Activated CD8-positive, alpha-beta memory T cell treated with anti-CD3 and anti-CD28 coated beads for 36 hours (primary cell): Measurements from ENCODE around the gene KHK. TPM values are rescaled to one million over a fixed set of nuclear protein-coding genes. Genes with fewer than 3 reads are reported as not detected.

Experiments
- CTCF ChIA-PET: fragments of 350-600 bp; sonication (Branson Sonifier 250); formaldehyde crosslinking; loops from one replicate; lab custom pipeline; 2021; ENCODE audit warnings: antibody characterized with exemption; lab: Charles Lee
- POLR2A ChIA-PET: fragments of 350-600 bp; sonication (Branson Sonifier 250); formaldehyde crosslinking; loops from one replicate; lab custom pipeline; 2021; ENCODE audit warnings: antibody characterized with exemption; lab: Charles Lee
- total RNA-seq, 2 experiments: library from RNA; stranded (reverse); gene quantifications; one replicate each; pipeline ENCODE4 v1.2.3, GENCODE V29; 2021

KHK gene
- total RNA-seq, 2 experiments from 2014 or later, result 14.1 to 15.2 TPM

GRCh38 chr2:27086090-27086723 is 365 bp upstream of the KHK start:
- ChIA-PET CTCF (interaction anchor here (0.9 to 3.2 kb wide), 6 partner anchors 12 to 124 kb away, joined by 3 to 11 read pairs (median 4); partner anchors contain the start of gene AGBL5), POLR2A (interaction anchor here (0.6 to 1.9 kb wide), 4 partner anchors 10 to 36 kb away, joined by 3 to 4 read pairs (median 3); partner anchors contain the start of gene OST4)

GRCh38 chr2:27087823-27088410 is 1.3 kb downstream of the KHK start:
- POLR2A ChIA-PET, result interaction anchor here (1.0 to 1.4 kb wide), 2 partner anchors 17 to 25 kb away, joined by 5 to 6 read pairs; partner anchors contain the start of gene OST4
- CTCF ChIA-PET, result interaction anchor here (0.7 to 2.3 kb wide), 6 partner anchors 10 to 252 kb away, joined by 3 to 8 read pairs (median 4); partner anchors contain the start of gene AGBL5

GRCh38 chr2:27088634-27089033 is 2.1 kb downstream of the KHK start:
- ChIA-PET POLR2A (no interaction called here), CTCF (interaction anchor here (0.8 to 2.3 kb wide), 4 partner anchors 9 to 191 kb away, joined by 3 to 5 read pairs (median 4); partner anchors contain the start of gene AGBL5)

GRCh38 chr2:27089111-27089954 is 2.8 kb downstream of the KHK start:
- POLR2A ChIA-PET, result no interaction called here
- CTCF ChIA-PET, result interaction anchor here (0.8 to 2.3 kb wide), 4 partner anchors 9 to 190 kb away, joined by 3 to 5 read pairs (median 4); partner anchors contain the start of gene AGBL5

- ChIA-PET CTCF (interaction anchor here (0.5 kb wide), 1 partner anchor 78 kb away, joined by 3 read pairs; no protein-coding TSS in a partner anchor), POLR2A (no interaction called here)
Observed at GRCh38 chr2:27091746-27092695, 5.4 kb downstream of the KHK start.

GRCh38 chr2:27092696-27093429 is 6.3 kb downstream of the KHK start:
- CTCF ChIA-PET, result interaction anchor here (1.7 kb wide), 1 partner anchor 131 kb away, joined by 5 read pairs; no protein-coding TSS in a partner anchor
- POLR2A ChIA-PET, result no interaction called here

- CTCF ChIA-PET, result interaction anchor here (0.7 to 1.7 kb wide), 2 partner anchors 132 to 134 kb away, joined by 3 to 5 read pairs; no protein-coding TSS in a partner anchor
- POLR2A ChIA-PET, result no interaction called here
Observed at GRCh38 chr2:27093430-27094352, 7.1 kb downstream of the KHK start.

- ChIA-PET CTCF (interaction anchor here (0.7 to 1.7 kb wide), 2 partner anchors 133 to 135 kb away, joined by 3 to 5 read pairs; no protein-coding TSS in a partner anchor), POLR2A (interaction anchor here (0.5 kb wide), 1 partner anchor 1037 kb away, joined by 3 read pairs; no protein-coding TSS in a partner anchor)
Observed at GRCh38 chr2:27094353-27094984, 7.9 kb downstream of the KHK start.

- POLR2A ChIA-PET, result interaction anchor here (1.1 kb wide), 1 partner anchor 9 kb away, joined by 3 read pairs; the partner anchor contains the start of gene KHK
- CTCF ChIA-PET, result interaction anchor here (1.5 kb wide), 1 partner anchor 11 kb away, joined by 4 read pairs; no protein-coding TSS in a partner anchor
Observed at GRCh38 chr2:27095427-27095744, 8.8 kb downstream of the KHK start.

GRCh38 chr2:27095745-27096651 is 9.4 kb downstream of the KHK start:
- ChIA-PET POLR2A (interaction anchor here (1.1 kb wide), 1 partner anchor 9 kb away, joined by 3 read pairs; the partner anchor contains the start of gene KHK), CTCF (interaction anchor here (0.7 to 1.5 kb wide), 4 partner anchors 10 to 184 kb away, joined by 3 to 4 read pairs (median 3); no protein-coding TSS in a partner anchor)

- ChIA-PET CTCF (interaction anchor here (0.7 to 1.8 kb wide), 5 partner anchors 8 to 183 kb away, joined by 3 to 6 read pairs (median 4); no protein-coding TSS in a partner anchor), POLR2A (interaction anchor here (0.5 kb wide), 1 partner anchor 63 kb away, joined by 3 read pairs; no protein-coding TSS in a partner anchor)
Observed at GRCh38 chr2:27096748-27097297, 10.3 kb downstream of the KHK start.

GRCh38 chr2:27097341-27097740 is 10.8 kb downstream of the KHK start:
- CTCF ChIA-PET, result interaction anchor here (1.2 to 2.1 kb wide), 6 partner anchors 9 to 182 kb away, joined by 3 to 6 read pairs (median 4); no protein-coding TSS in a partner anchor
- POLR2A ChIA-PET, result interaction anchor here (0.5 kb wide), 1 partner anchor 62 kb away, joined by 3 read pairs; no protein-coding TSS in a partner anchor

GRCh38 chr2:27099334-27099955 is 12.9 kb downstream of the KHK start:
- ChIA-PET POLR2A (no interaction called here), CTCF (interaction anchor here (2.1 to 2.4 kb wide), 3 partner anchors 166 to 184 kb away, joined by 4 to 13 read pairs (median 6); partner anchors contain the start of gene TRIM54)
